Gastroesophageal sphincter (tissue), 4 donors: ENCODE data around the gene RFX4. TPM values are rescaled to one million over a fixed set of nuclear protein-coding genes. Genes with fewer than 3 reads are reported as not detected.

ENCODE experiments used
- ATAC-seq: fragments of 150-250 bp; one replicate; pipeline ENCODE4 v1.9.1; 2016; ENCODE audit warnings: mild to moderate bottlenecking, moderate library complexity
- H3K27ac ChIP-seq, 4 donors: fragments of 200-600 bp; sonication (generic) in 3 of 4; 1 replicate in 3 of 4; 2 replicates in 1 of 4; pipeline ENCODE4 v1.5.1; 2016 to 2019
- H3K27me3 ChIP-seq: fragments of 200-600 bp; sonication (generic); one replicate; pipeline ENCODE4 v1.5.1; 2019
- H3K36me3 ChIP-seq, 2 donors: fragments of 200-600 bp; sonication (generic); one replicate each; pipeline ENCODE4 v1.5.1; 2019; ENCODE audit warnings: control low read depth in 1 of 2
- H3K4me1 ChIP-seq, 3 donors: fragments of 200-600 bp; sonication (generic); 1 replicate in 2 of 3; 2 replicates in 1 of 3; pipeline ENCODE4 v1.5.1; 2016 to 2019; ENCODE audit warnings: control low read depth in 2 of 3
- H3K4me3 ChIP-seq, 2 donors: fragments of 200-600 bp; sonication (generic); one replicate each; pipeline ENCODE4 v1.5.1; 2019; ENCODE audit warnings: mild to moderate bottlenecking in 1 of 2, moderate library complexity in 1 of 2
- H3K9me3 ChIP-seq, 3 donors: fragments of 200-600 bp; sonication (generic); one replicate each; pipeline ENCODE4 v1.5.1; 2017 to 2019; ENCODE audit warnings: control low read depth in 2 of 3
- EP300 ChIP-seq: sonication (generic); formaldehyde crosslinking; IDR thresholded peaks from one replicate; pipeline ENCODE4 v1.6.1; 2017; ENCODE audit warnings: antibody characterized with exemption, mild to moderate bottlenecking
- POLR2A ChIP-seq, 2 donors: fragments of 450-650 bp; IDR thresholded peaks; one replicate each; pipeline ENCODE4 v1.6.1; 2017; ENCODE audit warnings: antibody characterized with exemption in 2 of 2, mild to moderate bottlenecking in 2 of 2, moderate library complexity in 1 of 2
- POLR2AphosphoS5 ChIP-seq: sonication (generic); formaldehyde crosslinking; IDR thresholded peaks from one replicate; pipeline ENCODE4 v1.6.1; 2017; ENCODE audit warnings: antibody characterized with exemption
- WGBS, 2 donors: methylation state at CpG; one replicate each; pipeline ENCODE4 v1.1.5; 2018; ENCODE audit warnings: low coverage in 1 of 2; 5-methylcytosine and 5-hydroxymethylcytosine counted together
- total RNA-seq, 4 donors: library from RNA; depleted of rRNA; stranded (reverse); fragments of >200 nt; gene quantifications; one replicate each; pipeline ENCODE4 v1.1.0, GENCODE V29; 2016
- TF ChIP-seq, protein P1 (sequence below), 4 experiments: fragments of 200-600 bp in 2 of 4; fragments of 450-650 bp in 2 of 4; sonication (generic) in 1 of 4; IDR thresholded peaks; one replicate each; pipeline ENCODE4 v1.5.1; 2017 to 2019; ENCODE audit warnings: antibody characterized with exemption in 4 of 4, mild to moderate bottlenecking in 2 of 4, moderate library complexity in 2 of 4

RFX4 gene
- total RNA-seq, 4 donors from 2014 or later = not detected

DNA sequence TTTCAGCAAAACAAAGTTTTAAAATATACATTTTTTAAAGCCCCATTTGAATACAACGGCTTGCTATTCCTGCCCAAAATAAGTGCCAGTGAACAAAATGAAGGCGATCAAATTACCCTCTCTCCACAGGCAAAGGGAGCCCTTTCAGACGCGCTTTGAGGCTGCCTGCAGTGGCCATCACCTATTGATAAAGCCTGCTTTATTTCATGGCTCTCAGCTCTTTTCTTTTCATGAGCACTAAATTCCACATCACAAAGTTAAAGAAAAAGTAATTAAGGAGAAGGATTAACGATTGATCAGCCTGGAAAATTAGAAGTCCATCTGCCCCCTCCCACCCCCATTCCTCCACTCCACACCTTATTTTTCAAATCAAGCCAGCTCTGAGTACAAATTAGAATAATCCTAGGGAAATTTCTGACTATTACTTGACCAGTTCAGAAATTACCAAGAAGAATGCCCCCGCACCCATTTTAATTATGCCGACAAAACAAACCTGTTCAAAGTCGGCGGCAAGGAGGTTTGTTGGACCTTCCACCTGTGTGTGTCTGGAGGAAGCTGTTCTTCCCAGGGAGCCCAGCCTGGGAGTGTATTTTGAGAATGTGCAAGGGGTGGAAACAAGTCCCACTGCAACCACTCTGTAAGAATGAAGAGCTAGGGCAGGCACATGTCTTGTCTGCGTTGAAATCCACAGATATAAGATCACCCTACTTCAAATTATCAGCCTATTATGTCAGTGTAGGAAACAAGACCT, 127.5 kb downstream of the RFX4 start:
- H3K4me3 ChIP-seq = no peak overlapping the region
- peaks cover 19% of the 10 kb centered on the region for H3K27me3 ChIP-seq
- H3K4me1 ChIP-seq = no peaks in the 10 kb centered on the region
- H3K36me3 ChIP-seq = no peaks in the 10 kb centered on the region
- no peaks in the 10 kb centered on the region for H3K9me3 ChIP-seq
- 46 to 48% methylated on average over 4 to 9 of the region's 10 CpGs for WGBS, 2 donors
- TF ChIP-seq POLR2A (IDR thresholded peaks at IDR 0.05) = no peak
- no peak for TF ChIP-seq POLR2AphosphoS5
- no peak for TF ChIP-seq EP300
- ATAC-seq = no peak
- H3K27ac ChIP-seq = no peak overlapping the region

DNA sequence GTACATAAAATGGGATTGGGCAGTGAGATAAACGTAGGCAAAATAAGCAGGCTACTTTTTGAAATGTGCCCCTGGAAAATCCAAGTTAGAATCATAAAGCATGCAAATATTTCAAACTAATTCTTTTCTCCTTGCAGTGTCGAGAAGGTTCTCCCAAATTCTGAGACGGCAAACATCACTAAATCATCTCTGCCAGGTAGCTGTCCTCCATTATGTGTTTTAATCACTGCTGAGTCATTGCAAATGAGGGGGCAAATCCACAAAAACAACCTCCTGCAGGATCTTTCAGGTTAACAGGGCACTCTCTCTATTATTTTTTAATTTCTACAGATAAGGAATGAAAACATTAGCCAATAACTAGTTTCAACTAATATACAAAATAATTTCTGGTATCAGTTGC, 128.5 kb downstream of the RFX4 start:
- WGBS, 2 donors = 72 to 76% methylated on average over 3 of the region's 3 CpGs
- no peaks in the 10 kb centered on the region for H3K4me1 ChIP-seq
- TF ChIP-seq EP300 = no peak
- TF ChIP-seq, protein P1, sequence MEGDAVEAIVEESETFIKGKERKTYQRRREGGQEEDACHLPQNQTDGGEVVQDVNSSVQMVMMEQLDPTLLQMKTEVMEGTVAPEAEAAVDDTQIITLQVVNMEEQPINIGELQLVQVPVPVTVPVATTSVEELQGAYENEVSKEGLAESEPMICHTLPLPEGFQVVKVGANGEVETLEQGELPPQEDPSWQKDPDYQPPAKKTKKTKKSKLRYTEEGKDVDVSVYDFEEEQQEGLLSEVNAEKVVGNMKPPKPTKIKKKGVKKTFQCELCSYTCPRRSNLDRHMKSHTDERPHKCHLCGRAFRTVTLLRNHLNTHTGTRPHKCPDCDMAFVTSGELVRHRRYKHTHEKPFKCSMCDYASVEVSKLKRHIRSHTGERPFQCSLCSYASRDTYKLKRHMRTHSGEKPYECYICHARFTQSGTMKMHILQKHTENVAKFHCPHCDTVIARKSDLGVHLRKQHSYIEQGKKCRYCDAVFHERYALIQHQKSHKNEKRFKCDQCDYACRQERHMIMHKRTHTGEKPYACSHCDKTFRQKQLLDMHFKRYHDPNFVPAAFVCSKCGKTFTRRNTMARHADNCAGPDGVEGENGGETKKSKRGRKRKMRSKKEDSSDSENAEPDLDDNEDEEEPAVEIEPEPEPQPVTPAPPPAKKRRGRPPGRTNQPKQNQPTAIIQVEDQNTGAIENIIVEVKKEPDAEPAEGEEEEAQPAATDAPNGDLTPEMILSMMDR (IDR thresholded peaks at IDR 0.05) = no peak
- no peak for TF ChIP-seq POLR2A (IDR thresholded peaks at IDR 0.05)
- no peak for TF ChIP-seq POLR2AphosphoS5
- peaks cover 19% of the 10 kb centered on the region for H3K27me3 ChIP-seq
- no peak overlapping the region for H3K4me3 ChIP-seq
- no peaks in the 10 kb centered on the region for H3K36me3 ChIP-seq
- H3K27ac ChIP-seq = no peak overlapping the region
- H3K9me3 ChIP-seq = no peaks in the 10 kb centered on the region
- ATAC-seq = no peak

DNA sequence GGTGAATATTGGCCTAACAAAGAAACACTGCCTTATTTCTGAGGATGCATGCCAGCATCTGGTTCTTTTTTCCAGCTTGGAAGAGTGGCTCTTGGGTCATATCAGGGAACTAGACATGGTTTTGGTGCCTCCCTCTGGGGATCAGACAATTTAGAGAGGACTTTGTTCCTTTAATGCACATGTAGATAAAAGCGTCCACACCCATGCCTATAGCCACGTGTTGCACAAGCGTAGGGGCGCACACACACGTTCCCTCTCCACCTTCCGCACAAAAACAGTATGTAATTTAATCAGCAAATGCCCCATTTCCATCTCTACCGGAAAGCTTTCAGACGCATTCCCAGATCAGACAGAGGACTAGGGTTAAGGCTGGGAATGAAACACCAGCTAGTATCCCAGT, 130.0 kb downstream of the RFX4 start:
- Histone ChIP-seq H3K36me3 (no peaks in the 10 kb centered on the region), H3K9me3 (no peaks in the 10 kb centered on the region), H3K4me1 (no peaks in the 10 kb centered on the region), H3K27ac (no peak overlapping the region), H3K4me3 (no peak overlapping the region), H3K27me3 (peaks cover 24% of the 10 kb centered on the region)
- no peak for ATAC-seq
- 90 to 93% methylated on average over 2 to 8 of the region's 8 CpGs for WGBS, 2 donors
- TF ChIP-seq, protein P1 (IDR thresholded peaks at IDR 0.05) = no peak
- no peak for TF ChIP-seq POLR2AphosphoS5
- no peak for TF ChIP-seq POLR2A (IDR thresholded peaks at IDR 0.05)

DNA sequence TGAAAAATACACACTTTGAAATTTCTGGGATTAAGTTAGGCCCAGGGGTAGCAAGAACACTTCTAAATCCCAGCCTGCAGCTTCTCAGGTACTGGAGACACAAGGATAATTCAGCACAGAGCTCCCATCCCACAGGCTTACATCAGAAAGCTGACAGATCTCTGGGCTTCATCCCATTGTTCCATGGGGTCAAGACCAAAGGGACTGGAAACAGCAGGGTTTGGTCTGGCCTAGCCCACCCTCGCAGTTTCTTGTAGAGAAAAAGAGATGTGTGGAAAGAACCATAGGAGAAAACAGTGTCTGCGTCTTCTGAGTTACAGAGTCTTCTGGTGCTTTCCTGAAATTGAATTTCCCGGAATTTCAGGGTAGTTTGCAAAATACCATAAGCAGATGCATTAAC, 132.1 kb downstream of the RFX4 start:
- Histone ChIP-seq H3K4me3 (no peak overlapping the region), H3K36me3 (no peaks in the 10 kb centered on the region), H3K4me1 (no peaks in the 10 kb centered on the region), H3K9me3 (no peaks in the 10 kb centered on the region), H3K27ac (no peak overlapping the region), H3K27me3 (peaks cover 27% of the 10 kb centered on the region)
- 80 to 94% methylated on average over 1 to 3 of the region's 3 CpGs for WGBS, 2 donors
- TF ChIP-seq EP300 (no peak), POLR2A (IDR thresholded peaks at IDR 0.05) (no peak), POLR2AphosphoS5 (no peak)
- TF ChIP-seq, protein P1 (IDR thresholded peaks at IDR 0.05) = no peak
- no peak for ATAC-seq

DNA sequence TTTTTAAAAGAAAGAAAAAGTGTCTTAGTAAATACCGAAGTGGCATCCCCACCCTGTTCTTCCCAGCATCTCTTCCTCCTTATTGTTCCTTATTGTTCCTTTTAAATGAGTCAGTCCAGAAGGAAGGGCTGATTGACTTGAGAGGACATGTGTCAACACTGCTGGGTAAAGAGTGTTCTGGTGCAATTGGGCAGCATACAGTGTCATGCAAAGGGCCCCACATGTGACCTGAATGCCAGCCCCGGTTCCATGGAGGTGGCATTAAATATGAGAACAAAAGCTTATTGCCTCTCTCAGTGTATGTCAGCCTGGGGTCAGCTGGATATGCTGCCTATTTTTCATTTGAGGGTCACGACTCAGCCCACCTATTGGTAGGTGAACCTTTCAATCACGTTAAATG, 132.8 kb downstream of the RFX4 start:
- Histone ChIP-seq H3K27ac (no peak overlapping the region), H3K4me3 (no peak overlapping the region), H3K36me3 (no peaks in the 10 kb centered on the region), H3K9me3 (no peaks in the 10 kb centered on the region), H3K4me1 (no peaks in the 10 kb centered on the region), H3K27me3 (peaks cover 23% of the 10 kb centered on the region)
- WGBS, 2 donors = 89 to 95% methylated on average over 3 to 4 of the region's 4 CpGs
- TF ChIP-seq, protein P1 (IDR thresholded peaks at IDR 0.05) = no peak
- no peak for TF ChIP-seq POLR2A (IDR thresholded peaks at IDR 0.05)
- TF ChIP-seq EP300 = no peak
- TF ChIP-seq POLR2AphosphoS5 = no peak
- no peak for ATAC-seq
